GM13977 (cell line): ENCODE results near the gene SLC30A4.

Source experiments
- DNase-seq: peaks from one replicate; pipeline ENCODE4 v3.0.0; 2012; ENCODE audit warnings: low spot score
- CTCF ChIP-seq: IDR thresholded peaks from 2 replicates; pipeline ENCODE4 v1.5.1; 2012; ENCODE audit warnings: mild to moderate bottlenecking, control low read depth; ENCODE audit not compliant: insufficient read depth; ENCODE audit errors: extremely low read depth, missing control alignments
- in situ Hi-C: fragments of 300-500 bp; cut with MboI; formaldehyde crosslinking; loops from one replicate; pipeline ENCODE4 v1.12.0; 2022; ENCODE audit warnings: low sequenced_read_pairs, low pct_unique_long_range_greater_than_20kb, mixed read lengths, inconsistent platforms; ENCODE audit not compliant: unreplicated experiment

The SLC30A4 gene

GRCh38 chr15:45499426-45499825 lies 23.1 kb downstream of the SLC30A4 start:
- no peak for DNase-seq
- no peak for TF ChIP-seq CTCF
- in situ Hi-C loops: no loop called here

GRCh38 chr15:45498701-45499100 lies 23.9 kb downstream of the SLC30A4 start:
- in situ Hi-C loops: no loop called here
- no peak for TF ChIP-seq CTCF
- DNase-seq: no peak

- in situ Hi-C loops: no loop called here
- TF ChIP-seq CTCF: no peak
- no peak for DNase-seq
Measured at GRCh38 chr15:45497261-45497660, 25.3 kb downstream of the SLC30A4 start.

- no peak for TF ChIP-seq CTCF
- DNase-seq: no peak
- in situ Hi-C loops: no loop called here
Measured at GRCh38 chr15:45496658-45497057, 25.9 kb downstream of the SLC30A4 start.

- in situ Hi-C loops: no loop called here
- DNase-seq: no peak
- TF ChIP-seq CTCF: no peak
Measured at GRCh38 chr15:45495588-45495987, 27.0 kb downstream of the SLC30A4 start.

- in situ Hi-C loops: no loop called here
- no peak for DNase-seq
- no peak for TF ChIP-seq CTCF
Measured at GRCh38 chr15:45489690-45490238, 32.8 kb downstream of the SLC30A4 start.

- TF ChIP-seq CTCF: no peak
- in situ Hi-C loops: no loop called here
Measured at GRCh38 chr15:45486317-45486716, 36.2 kb downstream of the SLC30A4 start.

More at GRCh38 chr15:45486317-45486716, 36.2 kb downstream of the SLC30A4 start:
- no peak for DNase-seq
